KOPT-K1 (cell line): ENCODE results near the gene ATRN.

Source experiments
- H3K27ac ChIP-seq: fragments of 200-600 bp; sonication (generic); 2 replicates; pipeline ENCODE4 v1.5.1; 2016; ENCODE audit warnings: antibody characterized with exemption, mild to moderate bottlenecking, low read depth, low read length; ENCODE audit not compliant: poor library complexity, severe bottlenecking
- H3K36me3 ChIP-seq: fragments of 200-600 bp; sonication (generic); 2 replicates; pipeline ENCODE4 v1.5.1; 2017; ENCODE audit warnings: antibody characterized with exemption, mild to moderate bottlenecking, low read length, moderate library complexity; ENCODE audit not compliant: insufficient read depth
- H3K9me3 ChIP-seq: fragments of 200-600 bp; sonication (generic); 2 replicates; pipeline ENCODE4 v1.5.1; 2017; ENCODE audit warnings: antibody characterized with exemption, low read length, mild to moderate bottlenecking; ENCODE audit not compliant: insufficient read depth, poor library complexity, severe bottlenecking

The ATRN gene

GRCh38 chr20:3681931-3682781 is 211.3 kb downstream of the ATRN start, which contains the start of gene ADAM33:
ADAM33 (minus strand) TSS chr20:3682010; CDS start chr20:3682004, 6 bp downstream.
- Histone ChIP-seq H3K27ac (no peak within 1 kb of the TSS), H3K9me3 (no peaks in the 10 kb centered on the region), H3K36me3 (no peaks in the 10 kb centered on the region)

- no peaks in the 10 kb centered on the region for H3K36me3 ChIP-seq
- H3K27ac ChIP-seq, result no peak overlapping the region
- H3K9me3 ChIP-seq, result no peaks in the 10 kb centered on the region
Measured at GRCh38 chr20:3685341-3685740, 214.5 kb downstream of the ATRN start.

GRCh38 chr20:3686421-3686820 is 215.6 kb downstream of the ATRN start:
- H3K27ac ChIP-seq, result no peak overlapping the region
- no peaks in the 10 kb centered on the region for H3K36me3 ChIP-seq

GRCh38 chr20:3686867-3687321 is 216.1 kb downstream of the ATRN start:
- Histone ChIP-seq H3K27ac (no peak overlapping the region), H3K36me3 (no peaks in the 10 kb centered on the region), H3K9me3 (no peaks in the 10 kb centered on the region)

More at GRCh38 chr20:3686421-3686820, 215.6 kb downstream of the ATRN start:
- H3K9me3 ChIP-seq, result no peaks in the 10 kb centered on the region

- Histone ChIP-seq H3K27ac (no peak overlapping the region), H3K9me3 (no peaks in the 10 kb centered on the region), H3K36me3 (no peaks in the 10 kb centered on the region)
Measured at GRCh38 chr20:3687655-3688054, 216.8 kb downstream of the ATRN start.

- Histone ChIP-seq H3K27ac (no peak overlapping the region), H3K36me3 (no peaks in the 10 kb centered on the region), H3K9me3 (no peaks in the 10 kb centered on the region)
Measured at GRCh38 chr20:3689978-3690377, 219.2 kb downstream of the ATRN start.

- Histone ChIP-seq H3K27ac (no peak overlapping the region), H3K9me3 (no peaks in the 10 kb centered on the region), H3K36me3 (no peaks in the 10 kb centered on the region)
Measured at GRCh38 chr20:3690413-3690812, 219.6 kb downstream of the ATRN start.

GRCh38 chr20:3691306-3691705 is 220.5 kb downstream of the ATRN start:
- Histone ChIP-seq H3K27ac (no peak overlapping the region), H3K9me3 (peaks cover 2% of the 10 kb centered on the region), H3K36me3 (no peaks in the 10 kb centered on the region)

GRCh38 chr20:3691897-3692296 is 221.1 kb downstream of the ATRN start:
- no peaks in the 10 kb centered on the region for H3K36me3 ChIP-seq
- H3K9me3 ChIP-seq, result peaks cover 7% of the 10 kb centered on the region
- H3K27ac ChIP-seq, result no peak overlapping the region

GRCh38 chr20:3692706-3693294 is 222.0 kb downstream of the ATRN start:
- Histone ChIP-seq H3K27ac (no peak overlapping the region), H3K36me3 (no peaks in the 10 kb centered on the region), H3K9me3 (peaks cover 7% of the 10 kb centered on the region)

GRCh38 chr20:3693376-3693775 is 222.6 kb downstream of the ATRN start:
- Histone ChIP-seq H3K27ac (no peak overlapping the region), H3K36me3 (no peaks in the 10 kb centered on the region), H3K9me3 (peaks cover 7% of the 10 kb centered on the region)

GRCh38 chr20:3694864-3695263 is 224.0 kb downstream of the ATRN start:
- peaks cover 7% of the 10 kb centered on the region for H3K9me3 ChIP-seq
- no peak overlapping the region for H3K27ac ChIP-seq
- no peaks in the 10 kb centered on the region for H3K36me3 ChIP-seq

- no peak overlapping the region for H3K27ac ChIP-seq
- H3K36me3 ChIP-seq, result no peaks in the 10 kb centered on the region
- peaks cover 7% of the 10 kb centered on the region for H3K9me3 ChIP-seq
Measured at GRCh38 chr20:3696200-3696599, 225.4 kb downstream of the ATRN start.

- no peak overlapping the region for H3K27ac ChIP-seq
Measured at GRCh38 chr20:3696745-3697587, 226.1 kb downstream of the ATRN start.

More at GRCh38 chr20:3696745-3697587, 226.1 kb downstream of the ATRN start:
- Histone ChIP-seq H3K9me3 (peaks cover 7% of the 10 kb centered on the region), H3K36me3 (no peaks in the 10 kb centered on the region)
